ENCODE results near the gene FLOT2. TPM values are rescaled to one million over a fixed set of nuclear protein-coding genes. Genes with fewer than 3 reads are reported as not detected.

Gene FLOT2
- total and polyA plus RNA-seq, 8 donors = 32.1 to 65.2 (median 36.9) TPM

DNA sequence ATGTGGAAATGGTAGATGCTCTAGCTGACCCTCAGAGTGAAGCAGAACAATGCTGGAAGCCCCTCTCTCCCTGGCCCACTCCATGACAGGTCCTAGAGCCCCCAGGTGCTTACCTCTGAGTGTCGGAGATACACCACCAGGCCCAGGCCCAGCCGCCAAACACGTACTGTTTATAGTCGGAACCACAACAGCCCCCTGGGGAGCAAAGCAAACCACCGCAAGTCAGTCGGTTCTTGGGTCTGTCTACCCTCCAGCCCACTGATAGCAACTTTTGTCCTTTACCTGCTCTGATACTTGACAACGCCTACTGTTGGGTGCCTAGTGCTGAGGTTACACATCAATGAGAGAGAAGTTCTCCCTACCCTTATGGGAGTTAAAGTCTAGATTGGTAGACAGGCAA lies 8.7 kb downstream of the FLOT2 start:
- no peak overlapping the region for H3K27ac ChIP-seq
- FAIRE-seq (no peak), DNase-seq (no peak), ATAC-seq (no peak)
- no peak overlapping the region for H3K4me3 ChIP-seq
- peaks cover 0 to 12% (median 0%) of the 10 kb centered on the region in 3 donors for H3K36me3 ChIP-seq
- intact Hi-C loops (cut with DNase I) = no loop called here
- no peaks in the 10 kb centered on the region for H3K27me3 ChIP-seq
- no peaks in the 10 kb centered on the region for H3K9me3 ChIP-seq
- TF ChIP-seq, protein P1, sequence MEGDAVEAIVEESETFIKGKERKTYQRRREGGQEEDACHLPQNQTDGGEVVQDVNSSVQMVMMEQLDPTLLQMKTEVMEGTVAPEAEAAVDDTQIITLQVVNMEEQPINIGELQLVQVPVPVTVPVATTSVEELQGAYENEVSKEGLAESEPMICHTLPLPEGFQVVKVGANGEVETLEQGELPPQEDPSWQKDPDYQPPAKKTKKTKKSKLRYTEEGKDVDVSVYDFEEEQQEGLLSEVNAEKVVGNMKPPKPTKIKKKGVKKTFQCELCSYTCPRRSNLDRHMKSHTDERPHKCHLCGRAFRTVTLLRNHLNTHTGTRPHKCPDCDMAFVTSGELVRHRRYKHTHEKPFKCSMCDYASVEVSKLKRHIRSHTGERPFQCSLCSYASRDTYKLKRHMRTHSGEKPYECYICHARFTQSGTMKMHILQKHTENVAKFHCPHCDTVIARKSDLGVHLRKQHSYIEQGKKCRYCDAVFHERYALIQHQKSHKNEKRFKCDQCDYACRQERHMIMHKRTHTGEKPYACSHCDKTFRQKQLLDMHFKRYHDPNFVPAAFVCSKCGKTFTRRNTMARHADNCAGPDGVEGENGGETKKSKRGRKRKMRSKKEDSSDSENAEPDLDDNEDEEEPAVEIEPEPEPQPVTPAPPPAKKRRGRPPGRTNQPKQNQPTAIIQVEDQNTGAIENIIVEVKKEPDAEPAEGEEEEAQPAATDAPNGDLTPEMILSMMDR (IDR thresholded peaks at IDR 0.05) = no peak
- H3K4me1 ChIP-seq = peaks cover 8 to 14% (median 8%) of the 10 kb centered on the region in 3 donors
- WGBS, 2 donors = 90 to 93% methylated on average over 7 of the region's 7 CpGs

DNA sequence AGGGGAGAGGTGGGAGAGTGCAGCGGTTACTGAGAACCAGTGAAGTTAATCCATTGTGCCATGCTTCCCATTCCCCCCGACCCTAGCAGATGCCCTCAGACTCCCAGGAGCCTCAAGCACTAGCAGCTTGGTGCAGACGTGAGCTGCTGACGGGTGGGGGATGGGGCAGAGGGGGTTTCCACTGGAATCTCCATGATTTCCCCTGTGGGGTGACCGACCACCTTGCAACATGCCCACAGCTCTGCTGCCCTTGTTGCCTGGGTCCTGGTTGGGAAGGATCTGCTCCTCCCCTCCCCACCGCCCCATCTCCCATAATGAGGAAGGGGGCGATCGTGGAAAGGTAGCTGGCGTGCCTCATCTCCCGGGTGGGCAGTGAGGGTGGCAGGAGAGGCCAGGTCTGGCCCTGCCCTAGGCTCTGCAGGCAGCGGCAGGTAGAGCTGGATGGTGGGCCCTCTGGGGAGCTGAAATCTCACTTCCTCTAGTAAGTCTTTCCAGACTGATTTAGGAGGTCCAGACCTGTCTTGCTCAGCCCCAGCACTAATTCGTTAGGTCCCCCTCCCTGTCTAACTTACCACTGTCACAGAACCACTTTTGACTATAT lies 9.6 kb downstream of the FLOT2 start:
- WGBS, 2 donors = 84 to 87% methylated on average over 12 of the region's 12 CpGs
- Histone ChIP-seq H3K27ac (no peak overlapping the region), H3K9me3 (no peaks in the 10 kb centered on the region), H3K4me1 (peaks cover 5 to 6% (median 6%) of the 10 kb centered on the region in 3 donors), H3K36me3 (peaks cover 0 to 17% (median 0%) of the 10 kb centered on the region in 3 donors), H3K4me3 (no peak overlapping the region), H3K27me3 (no peaks in the 10 kb centered on the region)
- TF ChIP-seq, protein P1 (IDR thresholded peaks at IDR 0.05) = no peak
- FAIRE-seq (no peak), DNase-seq (no peak), ATAC-seq (no peak)
- intact Hi-C loops (cut with DNase I) = no loop called here

DNA sequence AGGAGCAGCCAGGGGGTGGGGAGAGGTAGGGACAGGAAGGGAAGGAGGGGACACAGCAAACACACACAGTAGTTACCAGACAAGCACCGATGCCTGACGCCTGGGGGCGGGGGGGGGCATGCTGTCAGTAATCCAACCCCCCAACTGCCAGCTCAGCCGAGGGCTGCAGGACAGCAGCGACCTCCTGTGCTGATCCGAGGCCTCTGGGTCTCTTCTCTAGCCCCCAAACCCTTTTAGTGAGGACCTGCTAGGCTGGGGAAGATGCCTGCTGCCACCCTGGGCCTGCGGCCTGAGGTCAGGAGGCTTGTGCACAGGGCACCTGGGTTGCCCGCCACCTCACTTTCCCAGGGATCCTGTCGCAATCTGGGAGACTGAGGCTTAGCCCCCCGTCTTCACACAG lies 11.6 kb downstream of the FLOT2 start:
- 90 to 91% methylated on average over 9 to 10 of the region's 10 CpGs for WGBS, 2 donors
- intact Hi-C loops (cut with DNase I) = no loop called here
- Histone ChIP-seq H3K27me3 (no peaks in the 10 kb centered on the region), H3K27ac (no peak overlapping the region), H3K4me3 (no peak overlapping the region), H3K9me3 (no peaks in the 10 kb centered on the region), H3K4me1 (no peaks in the 10 kb centered on the region), H3K36me3 (peaks cover 0 to 37% (median 5%) of the 10 kb centered on the region in 3 donors)
- no peak for DNase-seq
- no peak for FAIRE-seq
- TF ChIP-seq, protein P1 (IDR thresholded peaks at IDR 0.05) = no peak
- no peak for ATAC-seq

DNA sequence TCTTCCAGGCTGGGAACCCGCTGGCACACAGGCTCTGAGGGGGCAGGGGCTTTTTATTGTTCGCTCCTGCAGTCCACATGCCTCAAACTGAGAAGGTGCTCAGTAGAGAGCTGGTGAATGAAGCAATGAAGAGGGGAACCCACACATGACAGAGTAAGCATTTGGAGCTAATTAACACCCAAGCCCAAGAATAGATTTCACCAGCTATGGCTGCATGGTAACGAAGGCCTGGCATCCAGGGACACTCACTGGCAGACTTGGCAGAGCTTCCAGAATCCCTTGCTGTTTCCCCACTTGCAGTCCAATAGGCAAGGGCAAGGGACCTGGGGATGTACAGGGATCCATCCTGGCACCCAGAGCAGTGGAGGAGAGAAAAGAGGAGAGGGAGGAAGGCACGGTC lies 12.2 kb downstream of the FLOT2 start:
- TF ChIP-seq, protein P1 (IDR thresholded peaks at IDR 0.05) = no peak
- H3K4me3 ChIP-seq = no peak overlapping the region
- H3K4me1 ChIP-seq = no peaks in the 10 kb centered on the region
- H3K9me3 ChIP-seq = no peaks in the 10 kb centered on the region
- no peak for FAIRE-seq
- DNase-seq = no peak
- no peaks in the 10 kb centered on the region for H3K27me3 ChIP-seq
- intact Hi-C loops (cut with DNase I) = no loop called here
- ATAC-seq = no peak
- no peak overlapping the region for H3K27ac ChIP-seq
- H3K36me3 ChIP-seq = peaks cover 0 to 43% (median 5%) of the 10 kb centered on the region in 3 donors
- 95 to 100% methylated on average over 4 of the region's 4 CpGs for WGBS, 2 donors

DNA sequence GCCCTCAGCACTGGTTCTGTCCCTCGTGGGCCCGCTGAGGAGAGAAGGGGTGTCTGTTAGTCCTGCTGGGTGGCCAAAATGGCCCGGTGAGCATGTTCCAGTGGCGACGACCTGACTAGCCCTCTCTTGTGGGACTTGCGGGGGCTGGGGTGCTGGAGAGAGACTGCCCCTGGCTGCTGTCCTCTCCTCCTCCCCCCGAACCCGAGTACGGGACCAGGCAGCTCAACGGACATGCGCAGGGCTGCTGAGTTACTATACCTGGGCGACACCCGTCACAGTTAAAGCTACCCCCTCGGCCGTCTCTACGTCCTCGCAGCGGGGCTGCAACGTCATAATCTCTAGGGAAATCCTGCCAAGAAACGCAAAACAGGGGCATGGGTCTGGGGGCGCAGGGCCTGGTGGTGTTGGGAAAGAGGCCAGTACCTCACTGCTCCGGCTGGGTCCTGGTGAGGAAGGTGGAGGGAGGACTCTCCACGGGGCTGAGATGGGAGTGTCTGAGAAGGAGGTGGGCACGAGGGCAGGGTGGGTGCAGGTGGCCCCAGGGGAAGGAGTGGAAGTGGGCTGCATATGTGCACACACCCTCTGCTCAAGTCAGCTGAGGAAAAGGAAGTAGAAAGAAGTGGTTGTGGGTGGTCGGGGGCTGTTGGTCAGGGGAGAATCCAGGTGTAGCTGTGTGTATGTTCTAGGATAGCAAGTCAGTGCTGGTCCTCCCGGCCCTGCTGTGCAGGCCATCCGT lies 13.4 kb downstream of the FLOT2 start:
- TF ChIP-seq, protein P1 (IDR thresholded peaks at IDR 0.05) = no peak
- no peak for FAIRE-seq
- H3K4me1 ChIP-seq = no peaks in the 10 kb centered on the region
- H3K36me3 ChIP-seq = peaks cover 0 to 54% (median 5%) of the 10 kb centered on the region in 3 donors
- intact Hi-C loops (cut with DNase I) = no loop called here
- H3K27me3 ChIP-seq = no peaks in the 10 kb centered on the region
- no peaks in the 10 kb centered on the region for H3K9me3 ChIP-seq
- H3K27ac ChIP-seq = no peak overlapping the region
- ATAC-seq = no peak
- no peak for DNase-seq
- no peak overlapping the region for H3K4me3 ChIP-seq
- 88 to 89% methylated on average over 27 of the region's 27 CpGs for WGBS, 2 donors
